ENCODE data around the gene CACNA1C.
"Not testable (repeated sequence)": the region's sequence is repeated elsewhere in the genome, so short reads cannot be mapped to it uniquely, and the experiment has no call there.

The CACNA1C gene

DNA sequence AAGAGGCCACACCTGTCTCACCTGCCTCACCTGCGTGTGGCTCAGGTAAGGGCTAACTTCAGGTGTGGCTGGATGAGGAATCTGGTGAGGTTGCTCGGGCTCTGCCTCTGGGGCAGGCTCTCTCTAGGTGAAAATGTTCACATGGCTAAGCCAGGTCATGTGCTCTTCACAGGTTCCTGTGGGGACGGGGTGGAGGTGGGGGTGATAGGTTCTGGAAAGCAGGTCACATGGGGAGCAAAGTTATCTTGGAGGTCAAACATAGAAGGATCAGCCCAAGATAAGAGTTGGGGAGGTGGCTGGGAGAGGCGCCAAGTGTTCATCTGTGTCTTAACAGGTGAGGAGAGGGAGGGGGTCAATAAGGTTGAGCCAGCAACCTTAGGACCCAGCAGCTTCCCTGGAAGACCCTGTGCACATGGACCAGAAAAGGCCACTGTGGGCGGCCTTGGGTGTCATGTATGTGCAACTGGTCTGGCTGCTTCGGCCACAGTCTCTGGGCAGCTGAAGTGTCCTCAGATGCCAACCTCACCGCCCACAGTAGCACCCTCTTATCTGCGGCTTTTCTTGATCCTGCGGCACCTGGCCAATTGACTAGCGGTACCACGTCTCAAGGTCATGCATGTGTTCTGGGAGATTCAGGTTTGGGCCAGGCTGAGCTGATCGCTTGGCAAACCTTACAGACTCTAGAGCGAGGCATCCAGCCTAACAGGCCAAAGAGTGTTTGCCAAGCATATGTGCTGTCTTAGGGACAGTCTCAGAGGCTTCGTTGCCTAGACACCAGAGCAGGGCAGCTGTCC is 60.5 kb downstream of the CACNA1C start:
- no peak for DNase-seq

DNA sequence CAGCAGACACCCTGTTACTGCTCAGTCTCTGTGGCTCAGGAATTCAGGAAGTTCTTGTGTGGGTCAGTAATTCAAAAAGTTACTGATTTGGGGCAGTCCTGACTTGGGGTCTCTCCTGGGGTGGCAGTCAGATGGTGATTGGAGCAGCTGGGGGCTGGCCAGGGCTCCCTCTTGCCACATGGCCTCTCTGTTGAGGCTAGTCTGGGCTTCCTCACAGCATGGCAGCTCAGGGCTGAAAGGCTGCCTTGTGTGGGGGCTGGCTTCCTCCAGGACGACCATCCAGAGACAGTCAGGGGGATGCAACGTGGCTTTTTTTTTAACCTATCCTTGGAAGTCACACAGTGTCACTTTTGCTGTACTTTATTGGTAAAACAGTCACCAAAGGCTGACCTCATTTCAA is 61.3 kb downstream of the CACNA1C start:
- no peak for DNase-seq

DNA sequence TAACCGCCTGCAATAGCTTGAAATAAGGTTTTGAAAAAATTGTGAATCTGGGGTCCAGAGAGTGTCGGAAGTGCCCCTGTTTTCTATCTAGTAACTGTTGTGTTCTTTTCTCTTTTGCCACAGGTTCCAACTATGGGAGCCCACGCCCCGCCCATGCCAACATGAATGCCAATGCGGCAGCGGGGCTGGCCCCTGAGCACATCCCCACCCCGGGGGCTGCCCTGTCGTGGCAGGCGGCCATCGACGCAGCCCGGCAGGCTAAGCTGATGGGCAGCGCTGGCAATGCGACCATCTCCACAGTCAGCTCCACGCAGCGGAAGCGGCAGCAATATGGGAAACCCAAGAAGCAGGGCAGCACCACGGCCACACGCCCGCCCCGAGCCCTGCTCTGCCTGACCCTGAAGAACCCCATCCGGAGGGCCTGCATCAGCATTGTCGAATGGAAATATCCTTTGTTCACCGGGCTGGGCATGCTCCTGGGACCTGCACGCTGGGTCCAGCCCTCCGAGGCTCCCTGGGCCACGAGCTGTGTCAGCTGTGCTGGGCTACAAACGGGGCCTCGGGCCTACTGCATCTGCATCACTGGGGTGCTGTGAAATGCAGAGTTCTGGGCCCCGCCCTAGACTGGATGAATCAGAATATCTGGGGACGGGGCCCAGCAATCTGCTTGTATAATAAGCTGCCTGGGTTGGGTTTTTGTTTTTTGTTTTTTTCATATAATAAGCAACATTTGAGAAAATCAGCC is 62.5 kb downstream of the CACNA1C start:
- DNase-seq, result no peak

DNA sequence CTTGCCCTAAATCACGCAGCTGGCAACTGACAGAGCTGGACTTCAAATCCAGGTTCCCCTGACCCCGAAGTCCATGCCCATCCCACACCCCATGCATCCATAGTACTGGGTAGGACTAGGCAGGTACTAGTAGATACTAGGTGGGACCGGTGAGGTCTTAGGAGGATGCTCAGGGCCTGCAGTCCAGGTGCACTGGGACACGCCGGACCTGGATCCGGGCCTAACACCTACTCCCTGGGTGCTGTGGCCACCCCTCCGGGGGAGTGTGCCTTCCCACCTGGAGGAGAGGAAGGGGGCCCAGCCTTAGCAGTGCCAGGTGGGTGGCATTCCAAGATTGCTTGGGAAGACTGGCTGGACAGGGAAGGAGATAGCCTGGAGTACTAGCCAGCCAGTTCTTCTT is 64.8 kb downstream of the CACNA1C start:
- no peak for DNase-seq

DNA sequence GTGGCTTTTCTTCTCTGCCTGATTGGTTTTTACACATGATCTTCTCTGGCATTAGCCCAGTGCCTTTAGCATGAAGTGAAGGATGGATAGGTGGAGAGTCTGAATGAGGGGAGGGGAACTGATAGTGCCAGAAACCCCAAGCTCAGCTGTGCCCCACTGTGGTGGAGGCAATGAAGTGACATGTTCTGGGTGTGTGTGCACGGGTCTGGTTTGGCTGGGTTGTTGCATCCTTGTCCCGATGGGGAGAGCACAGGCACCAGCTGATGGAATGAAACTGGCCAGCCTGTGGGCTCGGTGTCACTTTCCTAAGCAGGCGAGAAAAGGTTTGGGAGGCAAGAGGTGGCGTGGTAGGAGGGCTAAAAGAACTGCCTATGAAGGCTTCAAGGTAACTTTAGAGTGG is 65.3 kb downstream of the CACNA1C start:
- DNase-seq, result no peak

DNA sequence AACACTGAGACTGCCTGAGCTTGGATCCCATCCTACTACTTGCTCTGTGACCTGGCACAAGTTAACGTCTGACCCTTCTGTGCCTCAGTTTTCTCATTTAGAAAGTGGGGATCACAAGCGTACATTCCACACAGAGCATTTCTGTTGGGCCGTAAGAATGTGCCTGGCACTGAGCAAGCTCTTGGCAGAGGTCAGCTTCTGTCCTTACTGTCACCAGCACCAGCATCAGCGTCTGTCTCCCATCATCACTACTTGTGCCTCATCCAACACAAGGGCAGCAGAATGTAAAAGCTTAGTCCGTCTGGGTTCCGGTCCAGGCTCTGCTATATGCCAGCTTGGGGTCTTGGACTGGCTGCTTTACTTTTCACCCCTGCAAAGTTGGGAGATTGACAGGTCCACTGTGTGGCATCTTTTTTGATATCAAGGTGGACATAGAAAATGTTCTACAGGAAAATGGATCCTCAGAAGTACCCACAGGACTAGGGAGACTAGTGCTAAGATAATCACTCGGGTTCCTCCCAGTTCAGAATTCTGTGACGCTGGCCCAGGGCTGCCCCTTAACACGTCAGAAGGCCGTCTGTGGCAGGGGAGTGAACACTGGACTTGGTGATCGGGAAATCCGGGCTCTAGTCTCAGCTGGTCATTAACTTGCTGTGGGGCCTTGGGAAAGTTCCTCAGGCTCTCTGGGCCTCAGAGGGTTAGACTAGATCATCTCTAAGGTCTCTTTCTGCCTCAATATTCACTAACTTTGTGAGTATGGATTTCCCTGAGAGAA is 65.9 kb downstream of the CACNA1C start:
- no peak for DNase-seq

DNA sequence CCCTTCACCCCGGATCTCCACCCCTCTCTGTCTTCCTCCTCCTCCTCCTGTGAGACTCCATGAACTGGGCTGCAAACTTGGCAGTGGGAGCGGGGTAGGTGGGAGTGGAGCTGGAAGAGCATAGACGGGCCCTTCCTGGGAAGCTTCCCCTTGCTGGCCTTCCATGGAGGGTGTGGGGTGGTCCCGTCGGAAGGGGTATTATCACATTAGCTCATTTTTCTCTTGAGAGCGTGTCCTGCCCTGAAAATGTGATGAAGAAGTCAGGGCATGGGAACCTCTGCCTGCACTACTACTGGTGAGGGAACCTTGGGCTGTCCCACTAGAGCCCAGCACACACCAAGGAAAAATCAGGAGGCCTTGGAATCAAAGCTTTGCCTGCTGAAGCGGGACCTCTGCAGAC is 66.5 kb downstream of the CACNA1C start:
- no peak for DNase-seq

DNA sequence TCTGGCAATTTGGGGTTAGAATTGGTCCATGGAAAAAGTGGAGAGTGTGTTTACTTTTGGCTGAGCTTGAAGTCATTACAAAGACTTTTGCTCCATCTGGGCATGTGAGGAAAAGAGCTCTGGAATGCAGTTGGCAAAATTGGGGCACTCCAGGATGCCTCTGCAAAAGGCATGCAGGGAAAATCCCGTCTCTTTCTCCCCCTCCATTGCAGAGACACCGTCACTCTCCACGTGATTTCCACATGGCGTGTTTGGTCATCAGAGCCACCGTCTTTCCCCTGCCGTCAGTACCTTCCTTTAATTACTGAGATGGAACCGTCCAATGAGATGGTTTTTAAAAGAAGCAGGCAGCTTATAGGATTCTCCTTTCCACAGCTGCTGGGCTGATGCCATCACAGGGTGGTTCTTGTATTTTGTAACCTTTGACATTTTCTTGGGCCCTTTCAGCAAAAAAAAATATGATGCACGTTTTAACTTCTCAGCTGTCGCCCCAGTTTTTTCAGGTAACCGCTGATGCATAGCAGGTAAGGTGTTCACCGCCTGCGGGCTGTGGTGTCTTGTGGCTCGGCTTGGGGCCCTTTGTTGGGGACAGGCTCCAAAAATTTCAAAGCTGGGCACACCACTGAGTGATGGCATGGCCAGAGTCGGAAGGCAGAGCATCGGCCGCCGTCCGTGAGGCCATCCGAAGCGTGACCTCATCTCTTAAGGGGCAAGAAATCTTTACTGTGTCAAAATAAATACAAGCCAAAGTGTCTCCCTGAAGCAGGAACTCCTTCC is 68.4 kb downstream of the CACNA1C start:
- DNase-seq, result no peak

DNA sequence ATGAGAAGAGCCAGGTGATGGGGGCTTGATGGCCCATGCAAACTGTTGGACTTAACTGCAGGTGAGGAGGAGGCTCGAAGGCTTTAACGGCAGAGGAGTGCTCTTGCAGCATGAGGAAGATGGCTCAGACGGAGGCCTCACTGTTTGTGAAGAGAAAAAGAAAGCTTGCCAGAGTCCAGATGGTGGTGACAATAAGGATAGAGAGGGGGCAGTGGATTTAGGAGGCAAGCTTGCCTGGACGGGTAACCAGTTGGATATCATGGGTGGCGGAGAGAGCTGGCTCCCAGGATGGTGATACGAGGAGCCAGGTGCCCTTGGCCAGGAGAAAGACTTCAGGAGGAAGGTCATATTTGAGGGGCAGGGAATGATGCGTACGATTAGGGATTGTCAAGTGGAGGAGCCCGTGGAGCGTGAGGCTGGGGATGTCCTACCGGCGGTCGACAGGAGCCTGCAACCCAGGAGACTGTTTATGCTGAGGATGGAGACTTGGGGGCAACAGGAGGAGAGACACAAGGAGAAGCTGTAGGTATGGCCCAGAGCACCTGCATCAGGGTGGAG is 71.8 kb downstream of the CACNA1C start:
- DNase-seq, result no peak

DNA sequence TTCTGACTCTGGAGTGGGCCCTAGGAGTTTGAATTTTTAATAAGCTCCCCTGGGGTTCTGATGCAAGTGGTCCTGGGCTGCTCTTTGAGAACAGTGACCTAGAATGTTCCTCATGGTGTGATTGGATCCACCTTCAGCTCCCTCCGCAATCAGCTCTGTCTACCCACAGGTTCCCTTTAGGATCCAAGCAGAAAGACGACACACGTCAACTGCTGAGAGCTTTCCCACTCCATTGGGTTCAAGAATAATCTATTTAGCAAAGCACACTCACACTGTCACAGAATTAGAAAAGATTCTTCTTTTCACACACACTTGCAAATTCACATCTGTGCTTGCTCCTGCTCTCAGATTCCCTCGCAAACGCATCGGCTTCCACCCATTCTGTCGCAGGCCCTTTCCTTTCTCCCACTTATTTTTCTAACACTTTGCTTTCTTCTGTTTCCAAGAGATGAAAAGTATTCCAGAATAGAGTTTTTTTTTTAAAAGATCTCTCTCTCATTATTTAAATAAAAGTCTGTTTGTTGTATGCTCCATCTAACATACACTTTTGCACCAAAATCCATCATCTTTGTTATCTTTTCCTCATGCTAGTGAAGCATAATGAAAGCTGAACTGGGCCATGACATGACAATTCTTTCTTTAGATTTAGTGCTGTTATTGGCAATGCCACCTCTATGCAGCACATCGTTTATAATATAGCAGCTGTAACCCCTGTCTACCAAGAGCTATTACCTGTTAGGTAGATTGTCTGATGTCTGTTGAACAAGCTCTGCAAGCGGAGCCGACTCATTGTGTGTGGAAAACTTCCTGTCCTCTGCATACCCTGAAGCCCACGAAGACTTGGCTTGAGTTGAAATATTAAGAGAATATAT is 73.1 kb downstream of the CACNA1C start:
- no peak for DNase-seq

DNA sequence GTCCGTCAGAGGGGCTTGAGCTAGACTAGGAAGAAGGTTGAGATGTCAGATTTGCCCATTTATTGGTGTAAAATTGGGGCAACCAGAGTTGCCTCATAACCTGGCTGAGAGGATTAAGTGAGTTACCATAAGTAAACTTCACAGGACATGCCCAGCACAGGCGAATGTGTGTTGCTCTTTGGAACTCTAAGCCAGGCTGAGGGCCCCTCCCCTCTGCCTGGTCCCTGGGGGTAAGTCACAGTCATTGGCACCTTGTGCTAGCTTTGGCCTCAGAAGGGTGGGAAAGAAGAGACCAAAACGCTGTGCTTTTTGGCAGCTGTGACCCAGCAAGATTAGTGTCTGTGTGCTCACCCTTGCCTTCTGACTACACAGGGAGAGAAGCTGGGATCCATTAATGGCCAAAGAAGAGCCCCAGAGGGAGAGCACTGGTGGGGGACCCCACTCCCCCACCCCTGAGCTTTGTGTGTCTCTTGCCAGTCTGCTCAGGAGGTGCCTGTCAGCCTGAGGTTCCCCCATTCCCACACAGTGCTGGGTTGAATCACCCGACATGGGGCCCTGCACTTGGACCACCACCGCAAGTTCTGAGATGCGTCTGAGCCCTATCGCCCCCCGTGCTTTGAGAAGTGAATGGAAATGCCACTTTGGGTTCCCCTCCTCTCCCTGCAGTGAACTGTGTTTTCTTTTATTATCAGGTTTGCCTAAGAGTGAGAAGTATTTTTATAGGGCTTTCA is 74.1 kb downstream of the CACNA1C start:
- no peak for DNase-seq

DNA sequence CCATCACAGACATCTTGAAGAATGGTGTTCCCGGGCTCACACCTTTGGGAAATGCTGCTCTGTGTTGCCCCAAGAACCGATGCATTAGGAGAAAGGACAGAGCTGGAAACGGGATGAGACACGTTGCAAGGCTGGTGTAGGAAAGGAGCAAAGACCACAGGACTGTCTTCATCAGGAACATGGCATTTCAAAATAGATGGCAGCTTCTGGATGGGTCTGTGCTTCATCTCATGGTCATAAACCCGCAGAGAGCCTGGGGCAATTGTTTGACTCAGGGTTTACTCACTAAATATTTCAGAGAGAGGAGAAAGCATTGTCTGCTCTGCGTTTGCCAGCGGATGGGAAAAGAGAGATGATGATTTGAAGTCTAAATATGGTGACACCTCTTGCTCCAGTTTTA is 76.3 kb downstream of the CACNA1C start:
- DNase-seq, result peak in 1 of 2 experiments; percentile 3

DNA sequence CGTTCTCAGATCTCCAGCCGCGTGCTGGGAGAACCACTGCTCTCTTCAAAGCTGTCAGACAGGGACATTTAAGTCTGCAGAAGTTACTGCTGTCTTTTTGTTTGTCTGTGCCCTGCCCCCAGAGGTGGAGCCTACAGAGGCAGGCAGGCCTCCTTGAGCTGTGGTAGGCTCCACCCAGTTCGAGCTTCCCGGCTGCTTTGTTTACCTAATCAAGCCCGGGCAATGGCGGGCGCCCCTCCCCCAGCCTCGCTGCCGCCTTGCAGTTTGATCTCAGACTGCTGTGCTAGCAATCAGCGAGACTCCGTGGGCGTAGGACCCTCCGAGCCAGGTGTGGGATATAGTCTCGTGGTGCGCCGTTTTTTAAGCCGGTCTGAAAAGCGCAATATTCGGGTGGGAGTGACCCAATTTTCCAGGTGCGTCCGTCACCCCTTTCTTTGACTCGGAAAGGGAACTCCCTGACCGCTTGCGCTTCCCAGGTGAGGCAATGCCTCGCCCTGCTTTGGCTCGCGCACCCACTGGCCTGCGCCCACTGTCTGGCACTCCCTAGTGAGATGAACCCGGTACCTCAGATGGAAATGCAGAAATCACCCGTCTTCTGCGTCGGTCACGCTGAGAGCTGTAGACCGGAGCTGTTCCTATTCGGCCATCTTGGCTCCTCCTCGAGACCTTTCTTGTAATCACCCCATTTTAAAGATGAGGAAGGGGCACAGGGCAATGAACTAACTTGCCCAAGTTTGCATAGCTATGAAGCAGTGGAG is 83.1 kb downstream of the CACNA1C start:
- DNase-seq, result not testable (repeated sequence)

DNA sequence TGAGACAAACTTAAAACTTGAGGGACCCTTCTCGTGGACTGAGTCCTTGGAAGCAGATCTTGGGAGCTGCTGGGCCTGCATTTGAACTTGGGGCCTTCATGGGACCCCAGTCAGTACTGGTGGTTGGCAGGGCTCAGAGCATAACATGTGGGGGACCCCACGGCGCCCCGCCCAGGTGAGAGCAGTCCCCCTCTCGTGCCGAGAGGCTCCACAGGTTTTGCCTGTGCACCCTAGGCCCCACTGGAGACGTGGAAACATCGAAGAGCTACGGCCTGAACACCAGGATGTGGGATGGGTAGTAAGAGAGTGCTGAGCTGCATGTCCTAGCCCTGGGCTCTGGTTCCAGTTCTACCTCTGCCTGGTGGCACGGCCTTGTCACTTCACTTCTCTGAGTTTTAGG is 84.1 kb downstream of the CACNA1C start:
- DNase-seq, result no peak

DNA sequence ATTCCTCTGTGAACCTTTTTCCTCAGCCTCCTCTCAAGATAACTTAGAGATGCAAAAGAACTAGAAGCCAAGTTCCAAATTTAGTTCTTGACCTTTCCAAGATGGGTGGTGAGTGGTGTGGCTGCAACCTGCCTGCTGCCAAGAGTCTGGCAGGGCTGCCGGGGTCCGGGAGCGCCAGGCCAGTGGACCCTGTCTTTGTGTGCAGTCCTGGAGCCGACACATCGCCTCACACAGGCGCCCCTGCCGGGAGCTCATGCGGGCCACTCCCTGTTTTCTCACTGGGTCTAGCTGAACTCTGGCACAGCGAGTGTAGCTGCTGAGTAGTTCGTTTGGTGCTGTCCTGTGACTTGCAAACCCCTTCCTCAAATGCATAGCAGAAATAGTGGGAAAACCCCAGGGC is 84.9 kb downstream of the CACNA1C start:
- no peak for DNase-seq

DNA sequence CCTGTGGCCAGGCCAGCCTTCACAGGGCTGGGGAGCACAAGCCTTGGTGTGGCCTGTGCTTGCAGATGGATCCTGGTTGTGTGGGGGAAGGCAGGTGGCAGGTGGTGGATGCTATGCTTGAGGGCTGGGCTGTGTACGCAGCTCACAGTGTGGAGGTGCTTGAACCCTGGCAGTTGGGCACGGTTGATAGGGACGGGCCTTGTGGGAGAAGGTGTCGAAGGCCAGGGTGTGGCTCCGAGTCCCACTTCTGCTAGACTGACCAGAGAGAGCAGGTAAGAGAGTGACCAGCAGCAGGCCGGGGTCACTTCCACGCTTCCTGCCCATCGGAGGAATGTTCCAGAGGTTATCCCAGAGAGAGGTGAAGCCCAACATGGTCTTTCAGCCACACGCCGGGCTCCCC is 85.5 kb downstream of the CACNA1C start:
- DNase-seq, result no peak

DNA sequence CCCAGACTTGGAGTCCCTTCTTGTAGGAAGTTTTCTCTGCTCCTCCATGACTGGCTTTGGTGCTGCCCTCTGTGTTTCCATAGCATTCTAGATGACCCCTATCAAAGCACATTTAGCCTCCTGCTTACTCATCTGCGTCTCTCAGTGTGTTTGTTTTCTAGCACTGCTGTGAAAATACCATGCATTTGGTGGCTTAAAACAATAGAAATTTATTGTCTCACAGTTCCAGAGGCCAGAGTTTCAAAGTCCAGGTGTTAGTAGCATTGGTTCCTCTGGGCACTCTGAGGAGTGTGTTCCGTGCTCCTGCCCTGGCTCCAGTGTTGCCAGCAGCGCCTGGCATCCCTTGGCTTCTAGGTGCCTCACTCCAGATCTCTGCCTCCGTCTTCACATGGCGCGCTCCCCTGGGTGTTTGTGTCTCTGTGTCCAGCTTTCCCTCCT is 86.1 kb downstream of the CACNA1C start:
- DNase-seq, result no peak

DNA sequence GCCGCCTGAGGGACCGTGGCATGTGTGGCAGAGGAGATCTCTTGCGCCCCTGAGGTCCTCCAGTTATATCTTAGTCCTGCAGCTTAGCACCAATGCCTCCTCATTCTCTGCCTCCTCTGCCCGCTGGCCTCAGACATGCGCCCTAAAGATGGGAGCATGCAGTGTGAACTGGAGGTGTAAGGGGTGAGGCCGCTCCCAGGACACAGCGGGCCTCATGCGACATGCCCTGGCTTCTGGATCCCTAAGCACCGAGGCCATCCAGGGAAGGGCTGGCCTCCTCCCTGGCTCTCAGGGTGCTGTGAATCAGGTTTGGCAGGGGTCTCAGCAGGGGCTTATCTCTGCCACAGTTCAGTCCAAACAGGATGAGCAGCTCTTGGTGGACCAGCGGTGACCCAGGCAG is 86.9 kb downstream of the CACNA1C start:
- no peak for DNase-seq

DNA sequence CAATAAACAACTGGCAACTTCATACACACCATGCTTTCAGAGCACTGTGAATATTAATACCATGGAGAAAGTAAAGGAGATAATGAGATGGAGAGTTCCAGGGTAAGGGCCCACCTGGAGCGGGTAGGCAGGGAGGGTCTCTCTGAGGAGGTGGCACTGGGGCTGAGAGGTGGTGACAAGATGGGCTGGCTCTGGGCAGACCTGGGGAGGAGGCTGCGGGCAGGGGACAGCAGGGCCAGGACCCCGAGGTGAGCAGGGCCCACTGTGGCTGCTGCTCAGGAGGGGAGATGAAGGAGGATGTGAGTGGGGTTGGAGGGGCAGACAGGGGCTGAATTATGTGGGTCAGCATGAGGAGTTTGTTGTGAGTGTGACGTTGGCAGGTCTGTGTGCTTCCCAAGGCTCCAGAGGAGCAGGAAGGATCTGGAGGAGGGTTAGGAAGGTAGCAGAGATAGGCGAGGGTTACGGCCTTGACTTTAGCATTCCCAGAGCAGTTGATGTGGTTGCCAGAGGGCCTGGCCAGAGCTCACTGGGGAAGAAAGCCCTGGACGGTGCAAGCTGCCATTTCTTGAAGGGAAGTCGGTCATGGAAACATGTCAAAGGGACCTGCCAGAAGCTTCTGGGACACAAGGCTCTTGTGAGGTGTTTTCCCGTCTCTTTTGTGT is 88.2 kb downstream of the CACNA1C start:
- no peak for DNase-seq
